GM08714 (cell line): ENCODE data around the gene HEXIM2.

Experiments used
- H3K4me3 ChIP-seq: fragments of 200-500 bp; sonication (Bioruptor generic); 2 replicates; pipeline ENCODE4 v1.5.1; 2014; ENCODE audit warnings: mild to moderate bottlenecking, low read length, inconsistent platforms
- ZNF274 ChIP-seq: IDR thresholded peaks from 2 replicates; pipeline ENCODE4 v1.6.1; 2012; ENCODE audit warnings: mild to moderate bottlenecking, low read depth, low read length

Gene HEXIM2

DNA sequence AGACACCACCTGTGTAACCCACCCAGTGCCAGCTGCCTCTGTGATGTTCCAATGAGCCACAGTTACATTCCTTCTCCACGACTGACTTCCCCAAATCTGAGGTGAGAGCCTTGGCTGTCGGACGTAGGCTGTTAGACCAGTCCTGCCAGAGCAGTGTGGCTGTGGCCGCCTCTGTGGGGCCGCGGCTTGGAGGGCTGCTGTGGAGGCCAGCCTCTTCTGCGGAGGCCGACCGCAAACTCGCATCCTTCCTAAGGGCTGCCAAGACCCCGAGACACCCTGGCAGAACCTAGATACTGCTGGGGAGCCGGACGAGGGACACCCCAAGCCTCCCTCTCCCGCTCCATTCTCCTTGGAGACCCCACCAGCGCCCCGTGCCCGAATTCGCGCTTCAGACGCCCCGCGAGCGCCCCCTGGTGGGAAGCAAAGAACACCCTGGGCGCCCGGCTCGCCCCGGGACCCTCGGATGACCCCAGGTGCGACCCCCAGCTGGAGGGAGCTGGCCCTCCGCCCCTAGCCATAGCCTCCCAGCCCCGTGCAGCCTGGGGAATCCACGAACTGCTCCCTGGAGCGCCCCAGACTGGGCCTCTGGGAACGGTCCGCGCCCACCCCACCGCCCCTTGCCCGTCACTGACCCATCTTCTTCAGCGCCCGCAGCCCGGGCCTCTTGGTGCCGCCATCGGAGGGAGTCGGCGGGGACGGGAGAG lies 29.9 kb upstream of the HEXIM2 start:
- TF ChIP-seq ZNF274, result no peak
- peak overlapping the region; percentile 61 for H3K4me3 ChIP-seq

DNA sequence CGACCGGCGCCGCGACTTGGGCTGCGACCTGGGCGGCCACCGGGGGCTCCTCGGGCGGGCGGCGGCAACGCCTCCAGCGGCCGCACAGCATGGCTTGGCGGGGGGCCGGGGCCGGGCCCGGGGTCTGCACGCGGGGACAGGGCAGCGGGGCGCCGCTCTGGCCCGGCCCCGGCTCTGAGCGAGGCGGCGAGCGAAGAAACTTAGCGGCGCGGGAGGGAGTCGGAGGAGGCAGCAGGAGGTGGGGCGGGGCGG lies 29.4 kb upstream of the HEXIM2 start, which contains the start of gene PLCD3:
TSS of gene PLCD3 (minus strand) at position 196 of the 252 bp plus-strand sequence. CDS start at position 91, 105 bp downstream.
- peak within 1 kb of the TSS; percentile 61 for H3K4me3 ChIP-seq
- no peak for TF ChIP-seq ZNF274

DNA sequence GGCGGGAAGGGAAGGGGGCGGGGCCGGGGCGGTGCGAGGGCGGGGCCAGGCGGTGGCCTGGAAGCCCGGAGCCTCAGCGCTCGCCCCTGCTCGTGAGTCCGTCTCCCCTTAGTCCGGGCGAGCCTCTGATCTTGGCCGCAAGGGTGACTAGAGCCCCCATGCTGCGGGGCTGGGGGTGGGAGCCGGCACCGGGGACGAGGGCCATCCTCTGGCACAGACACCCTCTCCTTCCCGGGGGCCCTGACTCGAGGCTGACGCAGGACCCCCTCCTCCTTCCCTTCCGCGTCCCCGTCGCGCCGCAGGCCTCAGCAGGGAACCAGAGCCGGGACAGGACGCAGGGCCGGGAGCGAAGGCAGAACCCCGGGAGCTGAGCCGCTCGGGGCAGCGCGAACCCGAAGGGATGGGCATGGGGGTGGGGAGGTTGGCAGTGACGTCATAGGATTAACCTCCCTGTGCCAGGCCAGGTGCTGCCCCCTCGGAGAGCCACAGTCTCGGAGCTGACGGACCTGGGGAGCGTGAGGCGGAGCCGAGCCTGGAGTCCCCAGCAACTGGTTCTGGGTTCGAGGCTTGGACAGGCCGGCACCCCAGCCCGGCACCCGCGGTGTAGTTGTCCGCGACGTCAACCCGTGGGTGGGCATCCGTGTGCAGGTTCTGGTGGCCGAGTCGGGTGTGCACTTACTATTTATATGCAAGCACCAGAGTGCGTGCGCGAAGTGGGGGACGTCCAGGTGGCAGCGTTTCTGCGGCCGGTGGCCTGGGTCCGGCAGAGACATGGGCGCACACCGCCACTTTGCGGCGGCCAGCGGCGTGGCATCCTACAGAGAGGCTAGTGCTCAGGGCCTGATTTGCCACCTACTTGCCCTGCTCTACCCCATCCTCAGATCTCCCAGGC lies 28.9 kb upstream of the HEXIM2 start:
- no peak for TF ChIP-seq ZNF274
- H3K4me3 ChIP-seq, result peak overlapping the region; percentile 55

DNA sequence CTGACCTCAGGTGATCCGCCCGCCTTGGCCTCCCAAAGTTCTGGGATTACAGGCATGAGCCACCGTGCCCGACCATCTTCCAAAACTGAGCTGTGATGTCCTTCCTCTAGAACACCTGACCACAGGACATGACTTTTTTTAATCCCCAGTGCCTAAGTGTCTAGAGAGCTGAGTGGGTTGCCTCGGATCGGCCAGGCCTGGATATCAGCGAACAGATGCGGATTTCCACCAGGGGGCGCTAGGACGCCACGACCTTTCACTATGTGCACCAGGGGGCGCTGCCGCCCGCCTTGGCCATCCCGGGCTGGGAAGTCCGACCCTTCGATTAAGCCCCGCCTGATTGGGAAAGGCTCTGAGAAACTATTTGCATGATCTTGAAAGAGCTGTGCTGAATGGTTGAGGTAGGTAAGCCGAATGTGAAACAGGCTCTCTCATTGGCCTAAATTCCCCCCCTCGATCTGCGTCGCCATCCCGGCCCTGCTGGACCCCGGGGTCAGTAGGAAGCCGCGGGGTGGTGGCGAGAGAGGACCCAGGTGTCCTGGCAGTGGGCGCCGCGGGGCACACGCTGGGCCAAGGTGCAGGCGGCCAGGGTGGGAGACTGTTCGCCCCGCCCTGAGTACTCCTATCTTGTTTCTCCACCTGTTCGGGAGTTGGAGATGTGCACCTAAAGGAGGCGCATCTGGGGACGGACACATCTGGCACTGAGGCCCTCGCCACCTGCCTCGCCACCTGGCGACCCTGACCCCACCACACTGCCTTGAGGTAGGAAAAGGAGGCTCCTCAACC lies 26.3 kb upstream of the HEXIM2 start, which contains the start of gene ACBD4:
TSS of gene ACBD4 (plus strand) at position 496 of the 786 bp plus-strand sequence. CDS start 458 bp downstream, outside the sequence.
- H3K4me3 ChIP-seq, result peak within 1 kb of the TSS; percentile 70

DNA sequence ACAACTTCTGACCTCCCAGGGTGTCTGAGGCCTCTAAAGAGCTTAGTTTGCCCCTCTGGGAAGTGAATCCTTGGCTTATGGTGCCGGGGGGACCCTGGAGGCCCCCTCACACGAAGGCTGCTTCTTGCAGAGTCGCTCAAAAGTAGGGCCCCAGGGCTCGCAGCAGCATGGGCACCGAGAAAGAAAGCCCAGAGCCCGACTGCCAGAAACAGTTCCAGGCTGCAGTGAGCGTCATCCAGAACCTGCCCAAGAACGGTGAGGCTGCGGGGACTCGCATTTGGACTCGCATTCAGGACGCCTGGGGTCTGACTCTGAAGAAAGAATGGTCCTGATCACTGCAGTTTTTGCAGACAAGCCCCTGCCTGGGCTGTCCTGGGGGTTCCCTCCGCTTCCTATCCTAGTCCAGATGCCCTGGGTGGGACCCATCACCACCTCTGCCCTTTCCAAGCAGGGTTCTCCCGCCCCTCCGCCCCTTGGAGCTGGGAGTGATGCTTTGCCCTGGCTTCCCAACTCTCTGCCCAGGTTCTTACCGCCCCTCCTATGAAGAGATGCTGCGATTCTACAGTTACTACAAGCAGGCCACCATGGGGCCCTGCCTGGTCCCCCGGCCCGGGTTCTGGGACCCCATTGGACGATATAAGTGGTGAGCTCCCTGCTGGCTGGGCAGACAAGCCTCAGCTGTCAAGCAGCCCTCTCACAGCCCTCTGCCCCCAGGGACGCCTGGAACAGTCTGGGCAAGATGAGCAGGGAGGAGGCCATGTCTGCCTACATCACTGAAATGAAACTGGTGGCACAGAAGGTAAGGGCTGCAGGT lies 25.5 kb upstream of the HEXIM2 start:
- H3K4me3 ChIP-seq, result peak overlapping the region; percentile 70

More for the DNA sequence above, 26.3 kb upstream of the HEXIM2 start, which contains the start of gene ACBD4:
- TF ChIP-seq ZNF274, result no peak

DNA sequence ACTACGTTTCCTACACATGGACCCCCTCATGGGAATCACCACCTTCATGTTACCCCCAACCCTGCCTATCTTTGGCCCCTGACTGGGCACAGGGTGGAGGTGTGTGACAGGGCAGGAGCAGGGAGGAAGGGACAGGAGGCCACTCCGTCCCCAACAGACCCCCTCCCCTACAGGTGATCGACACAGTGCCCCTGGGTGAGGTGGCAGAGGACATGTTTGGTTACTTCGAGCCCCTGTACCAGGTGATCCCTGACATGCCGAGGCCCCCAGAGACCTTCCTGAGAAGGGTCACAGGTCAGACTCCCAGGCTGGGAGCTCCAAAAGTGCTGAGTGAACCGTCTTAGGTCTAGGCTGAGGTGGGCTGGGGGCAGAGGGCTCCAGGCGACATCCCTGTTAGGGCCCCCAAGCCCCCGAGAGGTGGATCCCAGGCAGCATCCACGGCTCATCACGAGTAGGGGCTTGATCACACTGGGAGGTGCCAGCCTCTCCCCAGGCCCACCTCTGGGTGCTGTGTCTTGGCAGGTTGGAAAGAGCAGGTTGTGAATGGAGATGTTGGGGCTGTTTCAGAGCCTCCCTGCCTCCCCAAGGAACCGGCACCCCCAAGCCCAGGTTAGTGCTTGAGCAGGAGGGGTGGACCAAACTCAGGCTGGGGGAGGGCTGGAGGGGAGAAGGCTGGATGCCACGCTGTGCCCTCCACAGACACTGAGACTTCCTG lies 24.7 kb upstream of the HEXIM2 start:
- TF ChIP-seq ZNF274, result no peak
- H3K4me3 ChIP-seq, result no peak overlapping the region

More for the DNA sequence above, 25.5 kb upstream of the HEXIM2 start:
- no peak for TF ChIP-seq ZNF274

DNA sequence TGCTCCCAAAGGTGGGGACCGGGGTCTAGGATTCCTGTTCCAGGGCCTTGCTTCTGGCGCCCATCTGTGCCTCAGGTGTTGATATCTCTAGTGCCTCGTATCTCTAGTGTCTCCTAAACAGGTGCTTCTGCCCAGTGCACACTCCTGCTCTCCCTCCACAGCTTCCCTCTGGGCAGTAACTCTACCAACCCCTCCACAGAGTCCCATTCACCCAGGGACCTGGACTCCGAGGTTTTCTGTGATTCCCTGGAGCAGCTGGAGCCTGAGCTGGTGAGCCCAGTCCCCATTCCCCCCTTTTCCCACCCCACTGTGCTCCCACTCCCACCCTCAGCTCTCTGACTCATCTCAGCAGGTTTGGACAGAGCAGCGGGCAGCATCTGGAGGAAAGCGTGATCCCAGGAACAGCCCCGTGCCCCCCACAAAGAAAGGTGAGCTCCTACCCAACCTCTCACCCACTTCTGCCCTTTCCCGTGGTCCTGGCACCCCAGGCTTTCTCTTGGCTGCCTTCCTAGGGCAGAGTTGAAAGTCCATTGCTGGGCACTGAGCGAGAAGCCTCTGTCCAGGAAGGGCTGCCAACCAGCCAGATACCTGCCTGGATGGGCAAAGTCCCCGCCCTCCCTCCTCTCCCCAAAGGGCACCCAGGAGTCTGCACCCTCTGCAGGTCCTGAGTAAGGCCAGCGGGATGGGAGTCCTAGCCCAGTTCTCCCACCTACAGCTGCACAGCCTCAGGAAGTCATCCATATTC lies 23.9 kb upstream of the HEXIM2 start:
- TF ChIP-seq ZNF274, result no peak
- no peak overlapping the region for H3K4me3 ChIP-seq

DNA sequence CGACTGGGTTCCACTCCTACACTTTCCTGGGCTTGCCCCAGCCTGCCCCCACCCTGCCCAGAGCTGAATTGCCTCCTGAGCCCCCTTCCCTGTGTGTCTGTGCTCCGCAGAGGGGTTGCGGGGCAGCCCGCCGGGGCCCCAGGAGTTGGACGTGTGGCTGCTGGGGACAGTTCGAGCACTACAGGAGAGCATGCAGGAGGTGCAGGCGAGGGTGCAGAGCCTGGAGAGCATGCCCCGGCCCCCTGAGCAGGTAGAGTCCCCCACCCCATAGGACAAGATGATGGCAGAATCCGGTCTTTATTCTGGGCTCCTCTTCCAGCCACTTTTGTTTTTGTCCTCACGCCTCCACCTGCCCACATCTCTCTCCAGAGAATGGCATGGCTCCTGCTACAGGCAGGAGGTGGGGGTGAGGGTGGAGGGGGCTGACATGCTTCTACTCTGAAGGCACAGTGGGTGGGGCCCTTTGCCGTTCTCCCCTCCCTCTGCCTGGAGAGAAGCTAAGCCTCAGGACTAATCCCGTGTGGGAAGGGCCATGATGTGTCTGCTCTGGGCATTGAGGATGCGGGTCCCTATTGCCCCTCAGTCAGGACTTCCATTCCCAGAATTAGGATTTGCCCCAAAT lies 22.7 kb upstream of the HEXIM2 start:
- H3K4me3 ChIP-seq, result no peak overlapping the region
- no peak for TF ChIP-seq ZNF274

DNA sequence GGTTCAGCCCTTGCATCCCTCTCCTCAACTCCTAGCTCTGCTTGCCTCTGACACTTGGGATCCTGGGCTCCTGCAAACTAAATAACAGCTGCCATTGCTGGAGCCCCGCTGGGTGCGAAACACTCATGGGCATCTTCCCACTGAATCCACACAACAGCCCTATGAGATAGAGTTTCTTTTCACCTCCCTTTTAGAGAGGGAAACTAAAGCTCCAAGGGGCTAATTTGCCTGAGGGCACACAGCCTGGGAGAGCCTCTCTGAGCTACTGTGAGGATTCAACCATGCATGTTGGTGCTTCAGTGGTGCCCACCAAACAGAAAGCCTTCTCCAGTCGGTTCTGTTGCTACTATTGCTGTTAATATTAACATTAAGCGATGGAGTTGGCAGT lies 22.1 kb upstream of the HEXIM2 start:
- no peak for TF ChIP-seq ZNF274
- H3K4me3 ChIP-seq, result no peak overlapping the region

DNA sequence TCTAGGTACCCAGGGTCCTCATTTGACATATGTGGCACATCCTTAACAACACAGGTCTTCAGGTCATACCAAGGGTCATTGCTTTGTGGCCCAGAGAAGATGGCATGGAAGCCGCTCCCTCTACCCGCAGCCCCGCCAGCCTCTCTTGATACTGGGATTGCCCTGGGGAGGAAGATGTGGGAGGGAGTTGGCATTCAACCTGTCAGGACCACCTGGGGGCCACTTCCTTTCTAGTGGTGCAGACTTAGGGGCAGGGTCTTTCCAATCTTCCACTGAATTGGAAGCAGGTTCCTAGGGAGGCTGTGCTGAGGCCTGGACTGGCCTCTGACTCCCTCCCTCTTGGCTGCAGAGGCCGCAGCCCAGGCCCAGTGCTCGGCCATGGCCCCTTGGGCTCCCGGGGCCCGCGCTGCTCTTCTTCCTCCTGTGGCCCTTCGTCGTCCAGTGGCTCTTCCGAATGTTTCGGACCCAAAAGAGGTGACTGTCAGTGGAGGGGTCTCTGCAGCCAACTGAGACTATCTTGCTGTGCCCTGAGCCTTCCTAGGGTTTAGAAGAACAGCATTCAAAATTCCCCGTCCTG lies 18.5 kb upstream of the HEXIM2 start:
- H3K4me3 ChIP-seq, result no peak overlapping the region
- TF ChIP-seq ZNF274, result no peak

DNA sequence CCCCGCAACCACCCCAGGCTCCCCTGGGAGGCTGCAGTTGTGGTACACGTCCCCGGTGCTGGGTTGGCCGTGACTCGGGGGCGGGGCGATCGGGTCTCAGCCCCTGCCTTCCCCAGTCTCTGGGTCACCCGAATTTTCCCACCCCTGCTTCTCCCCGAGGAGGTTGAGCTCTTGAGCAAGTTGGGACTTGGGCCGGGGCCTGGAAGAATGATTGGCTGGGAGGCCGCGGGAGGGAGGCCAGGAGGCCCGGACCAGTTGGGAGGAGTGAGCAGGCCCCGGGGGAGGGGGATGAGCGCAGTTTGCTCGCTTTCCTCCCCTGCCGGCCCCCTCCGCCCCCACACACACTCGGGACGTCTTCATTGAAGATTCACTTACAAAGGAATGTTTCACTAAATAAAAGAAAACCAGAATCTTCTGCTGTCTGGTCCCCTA lies 17.9 kb upstream of the HEXIM2 start:
- no peak for TF ChIP-seq ZNF274
- no peak overlapping the region; the same call in 1 of the 2 replicates for H3K4me3 ChIP-seq
